SJSA1 (cell line): Measurements from ENCODE around the gene HCFC2. TPM values are rescaled to one million over a fixed set of nuclear protein-coding genes. Genes with fewer than 3 reads are reported as not detected.

Experiments
- DNase-seq, 2 experiments: peaks; one replicate each; pipeline ENCODE4 v3.0.0-alpha.2; 2015 to 2020; ENCODE audit warnings: low spot score in 2 of 2, low read depth in 1 of 2
- H3K27ac ChIP-seq: fragments of 250-450 bp; sonication (Bioruptor Pico); 2 replicates; pipeline ENCODE4 v1.5.1; 2020; ENCODE audit warnings: mild to moderate bottlenecking, moderate library complexity
- H3K27me3 ChIP-seq: fragments of 250-450 bp; sonication (Bioruptor Pico); replicated peaks from 2 replicates; pipeline ENCODE4 v1.5.1; 2020; ENCODE audit warnings: mild to moderate bottlenecking, moderate library complexity
- H3K36me3 ChIP-seq: fragments of 250-450 bp; sonication (Bioruptor Pico); 2 replicates; pipeline ENCODE4 v1.5.1; 2020; ENCODE audit warnings: mild to moderate bottlenecking
- H3K4me1 ChIP-seq: fragments of 250-450 bp; sonication (Bioruptor Pico); replicated peaks from 2 replicates; pipeline ENCODE4 v1.6.1; 2021; ENCODE audit warnings: mild to moderate bottlenecking
- H3K4me3 ChIP-seq: fragments of 250-450 bp; sonication (Bioruptor Pico); 2 replicates; pipeline ENCODE4 v1.5.1; 2020; ENCODE audit warnings: mild to moderate bottlenecking
- H3K9me3 ChIP-seq: fragments of 250-450 bp; sonication (Bioruptor Pico); replicated peaks from 2 replicates; pipeline ENCODE4 v1.5.1; 2020; ENCODE audit warnings: mild to moderate bottlenecking
- total RNA-seq: library from RNA; depleted of rRNA; stranded (reverse); fragments of >200 nt; shearing (Covaris generic); gene quantifications from 2 replicates; pipeline ENCODE4 v1.2.3, GENCODE V29; 2014

The HCFC2 gene
- total RNA-seq, 1 experiment from 2014 or later: 27.0 TPM

DNA sequence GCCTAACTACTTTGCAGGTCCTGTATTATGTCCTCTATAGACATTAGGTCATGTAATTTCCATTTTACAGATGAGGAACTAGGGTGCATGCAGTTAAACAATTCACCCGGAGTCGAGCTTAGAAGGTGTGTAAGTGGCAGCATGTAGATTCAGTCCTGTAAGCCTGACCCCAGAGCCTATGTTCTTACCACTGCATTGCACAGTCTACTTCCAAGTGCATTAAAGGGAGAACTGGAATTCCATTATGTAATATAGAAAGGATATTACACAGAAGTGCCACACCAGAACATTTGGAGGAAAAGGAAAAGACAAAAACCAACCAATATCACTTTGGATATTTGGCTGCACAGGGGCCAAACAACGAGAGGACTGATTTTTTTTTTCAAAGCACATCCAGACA, 15.5 kb upstream of the HCFC2 start:
- Histone ChIP-seq H3K9me3 (no peaks in the 10 kb centered on the region), H3K4me3 (peak overlapping the region; percentile 50), H3K4me1 (peaks cover 26% of the 10 kb centered on the region), H3K27me3 (no peaks in the 10 kb centered on the region), H3K27ac (peak overlapping the region; percentile 50), H3K36me3 (no peaks in the 10 kb centered on the region)
- peak in 1 of 2 experiments; percentile 17 for DNase-seq

- peak overlapping the region; percentile 50 for H3K27ac ChIP-seq
- no peaks in the 10 kb centered on the region for H3K9me3 ChIP-seq
- peaks cover 26% of the 10 kb centered on the region for H3K4me1 ChIP-seq
- no peaks in the 10 kb centered on the region for H3K36me3 ChIP-seq
- H3K27me3 ChIP-seq: no peaks in the 10 kb centered on the region
- peak in 1 of 2 experiments; percentile 70 for DNase-seq
- peak overlapping the region; percentile 50 for H3K4me3 ChIP-seq
These were observed 14.9 kb upstream of the HCFC2 start for GRCh38 chr12:104049278-104049902.

DNA sequence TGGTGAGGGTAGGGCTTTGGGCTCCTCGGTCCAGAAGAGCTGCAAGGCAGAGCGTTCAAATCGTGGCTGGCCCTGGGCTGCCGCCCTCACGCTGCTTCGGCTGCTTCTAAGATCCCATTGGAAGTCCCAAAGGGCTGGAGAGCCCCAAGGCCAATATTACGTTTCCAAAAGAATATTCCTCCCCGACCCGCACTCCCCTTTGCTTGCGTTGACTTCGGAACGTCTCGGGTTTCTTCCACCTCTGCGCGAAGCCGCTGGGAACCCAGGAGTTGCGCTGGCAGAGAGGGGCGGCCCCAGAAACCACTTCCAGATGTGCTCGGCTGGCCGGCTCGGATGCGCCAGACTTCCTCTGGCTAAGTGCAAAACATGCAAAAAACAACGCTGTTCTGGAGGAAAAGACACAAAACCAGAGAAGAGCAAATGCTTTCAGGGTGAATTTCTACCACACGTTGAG, 14.4 kb upstream of the HCFC2 start, which contains the start of gene GLT8D2:
GLT8D2 (minus strand) TSS at position 285 of the 454 bp plus-strand sequence. CDS start 30,539 bp downstream, outside the sequence.
- Histone ChIP-seq H3K27ac (peak within 1 kb of the TSS; percentile 50), H3K4me1 (peaks cover 26% of the 10 kb centered on the region), H3K4me3 (peak within 1 kb of the TSS; percentile 50), H3K36me3 (no peaks in the 10 kb centered on the region), H3K27me3 (no peaks in the 10 kb centered on the region), H3K9me3 (no peaks in the 10 kb centered on the region)
- DNase-seq: peak; percentile 70 to 72

DNA sequence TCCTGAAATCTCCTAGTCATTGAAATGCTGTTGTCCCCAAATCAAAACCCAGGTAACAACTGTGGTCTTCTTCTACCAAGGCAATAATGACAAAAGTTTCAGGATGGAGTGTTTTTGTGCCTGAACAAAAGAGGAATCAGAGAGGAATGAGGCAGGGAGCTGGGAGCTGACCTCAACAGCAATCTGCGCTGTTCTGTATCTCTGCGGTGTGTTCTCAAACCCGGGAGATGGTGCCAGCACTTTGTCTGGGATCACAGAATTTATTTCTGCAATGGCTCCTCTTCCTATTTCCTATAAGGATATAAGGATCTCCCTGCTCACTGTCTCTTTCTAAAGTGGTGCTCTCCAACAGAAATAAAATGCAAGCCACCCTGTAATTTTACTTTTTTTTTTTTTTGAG, 13.9 kb upstream of the HCFC2 start:
- no peaks in the 10 kb centered on the region for H3K36me3 ChIP-seq
- peak overlapping the region; percentile 50 for H3K27ac ChIP-seq
- H3K4me3 ChIP-seq: peak overlapping the region; percentile 50
- no peaks in the 10 kb centered on the region for H3K27me3 ChIP-seq
- peaks cover 21% of the 10 kb centered on the region for H3K4me1 ChIP-seq
- peak in 1 of 2 experiments; percentile 25 for DNase-seq
- no peaks in the 10 kb centered on the region for H3K9me3 ChIP-seq

DNA sequence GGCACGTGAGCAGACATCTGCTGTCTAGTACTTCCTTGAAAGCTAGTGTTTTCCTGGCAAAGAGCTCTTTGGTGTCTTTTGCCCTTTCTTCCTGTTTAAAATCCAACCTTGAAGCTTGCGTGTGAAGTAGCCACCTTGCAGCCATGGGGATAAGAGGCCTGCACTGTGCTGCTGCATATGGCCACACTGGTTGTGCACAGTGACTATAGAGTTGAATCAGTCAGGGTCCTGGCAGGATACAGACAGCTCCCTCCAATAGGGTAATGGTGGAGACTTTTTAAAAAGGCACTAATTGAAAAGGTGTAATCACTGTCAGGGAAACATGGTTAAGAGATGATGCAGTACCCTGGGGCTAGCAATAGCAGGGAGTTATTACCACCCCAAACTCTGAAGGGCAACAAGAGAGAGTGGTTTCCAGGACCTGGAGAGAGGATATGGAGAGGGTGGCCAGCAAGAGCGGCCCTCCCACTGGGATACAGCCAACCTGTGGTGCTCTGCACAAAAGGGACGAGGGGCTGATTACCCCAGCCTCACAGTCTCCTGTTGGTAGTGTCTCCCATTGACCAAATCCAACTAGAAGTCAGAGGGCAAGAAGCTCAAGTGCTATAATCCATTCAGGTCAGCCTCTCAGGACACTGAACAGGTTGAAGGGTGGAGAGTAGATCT, 9.5 kb upstream of the HCFC2 start:
- Histone ChIP-seq H3K36me3 (no peaks in the 10 kb centered on the region; the same call in 1 of the 2 replicates), H3K4me3 (no peak overlapping the region), H3K9me3 (no peaks in the 10 kb centered on the region), H3K27me3 (no peaks in the 10 kb centered on the region), H3K27ac (no peak overlapping the region), H3K4me1 (peaks cover 7% of the 10 kb centered on the region)
- no peak for DNase-seq

DNA sequence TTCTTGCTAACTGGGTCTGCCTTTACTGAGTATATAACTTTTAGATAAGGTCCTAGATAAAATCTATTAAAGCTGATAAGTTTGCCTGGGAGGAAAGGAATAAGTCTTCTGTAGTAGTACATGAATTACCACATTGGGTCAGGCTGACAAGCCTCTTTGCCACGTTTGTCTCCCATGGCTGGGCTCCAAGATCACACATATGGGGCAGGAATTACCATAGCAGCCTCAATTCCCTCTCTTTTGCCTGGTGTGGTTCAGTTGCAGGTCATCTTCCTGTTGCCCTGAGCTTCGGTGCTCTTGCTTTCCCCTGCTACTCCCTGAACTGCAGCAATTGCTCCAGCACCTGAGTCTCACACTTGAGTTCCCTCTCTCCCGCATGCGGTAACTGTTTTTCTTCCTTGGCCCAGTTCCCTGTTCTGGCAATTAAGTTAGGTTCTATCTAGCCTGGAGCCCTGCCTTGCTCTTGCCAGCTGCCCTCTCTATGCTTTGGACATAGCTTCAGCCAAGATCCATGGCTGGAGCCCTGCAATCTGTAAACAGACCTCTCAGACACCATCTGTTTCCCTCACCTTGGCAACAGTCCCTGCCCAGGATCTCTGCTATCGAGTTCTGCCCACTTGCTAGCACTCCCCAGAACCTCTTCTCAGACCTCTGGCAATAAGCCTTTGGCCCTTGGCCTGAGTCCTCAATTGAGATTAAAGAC, 8.5 kb upstream of the HCFC2 start:
- H3K27me3 ChIP-seq: no peaks in the 10 kb centered on the region
- no peaks in the 10 kb centered on the region; the same call in 1 of the 2 replicates for H3K36me3 ChIP-seq
- H3K4me3 ChIP-seq: no peak overlapping the region
- no peak for DNase-seq
- no peak overlapping the region for H3K27ac ChIP-seq
- peaks cover 7% of the 10 kb centered on the region for H3K4me1 ChIP-seq
- H3K9me3 ChIP-seq: no peaks in the 10 kb centered on the region

GRCh38 chr12:104056419-104056972, 7.8 kb upstream of the HCFC2 start:
- no peak for DNase-seq
- Histone ChIP-seq H3K27me3 (no peaks in the 10 kb centered on the region), H3K36me3 (no peaks in the 10 kb centered on the region; the same call in 1 of the 2 replicates), H3K9me3 (no peaks in the 10 kb centered on the region), H3K27ac (no peak overlapping the region), H3K4me3 (no peak overlapping the region), H3K4me1 (peaks cover 7% of the 10 kb centered on the region)

GRCh38 chr12:104057771-104058197, 6.5 kb upstream of the HCFC2 start:
- Histone ChIP-seq H3K4me1 (peaks cover 7% of the 10 kb centered on the region), H3K36me3 (no peaks in the 10 kb centered on the region; the same call in 1 of the 2 replicates), H3K9me3 (no peaks in the 10 kb centered on the region), H3K27me3 (no peaks in the 10 kb centered on the region), H3K4me3 (no peak overlapping the region), H3K27ac (no peak overlapping the region)
- DNase-seq: peak in 1 of 2 experiments; percentile 30

- Histone ChIP-seq H3K4me1 (peaks cover 14% of the 10 kb centered on the region), H3K9me3 (no peaks in the 10 kb centered on the region), H3K4me3 (no peak overlapping the region), H3K36me3 (no peaks in the 10 kb centered on the region; the same call in 1 of the 2 replicates), H3K27me3 (no peaks in the 10 kb centered on the region), H3K27ac (no peak overlapping the region)
- no peak for DNase-seq
These were observed 5.5 kb upstream of the HCFC2 start for GRCh38 chr12:104058802-104059201.

GRCh38 chr12:104059963-104060362, 4.4 kb upstream of the HCFC2 start:
- no peak overlapping the region for H3K4me3 ChIP-seq
- H3K36me3 ChIP-seq: no peaks in the 10 kb centered on the region; the same call in none of the 2 replicates
- peaks cover 14% of the 10 kb centered on the region for H3K4me1 ChIP-seq
- no peaks in the 10 kb centered on the region for H3K27me3 ChIP-seq
- no peak overlapping the region for H3K27ac ChIP-seq
- no peak for DNase-seq
- no peaks in the 10 kb centered on the region for H3K9me3 ChIP-seq

GRCh38 chr12:104060791-104061190, 3.5 kb upstream of the HCFC2 start:
- Histone ChIP-seq H3K36me3 (no peaks in the 10 kb centered on the region; the same call in none of the 2 replicates), H3K4me3 (no peak overlapping the region), H3K9me3 (no peaks in the 10 kb centered on the region), H3K4me1 (peaks cover 14% of the 10 kb centered on the region), H3K27me3 (no peaks in the 10 kb centered on the region), H3K27ac (no peak overlapping the region)
- no peak for DNase-seq

GRCh38 chr12:104063712-104064030, 660 bp upstream of the HCFC2 start:
- H3K4me1 ChIP-seq: peaks cover 16% of the 10 kb centered on the region
- H3K4me3 ChIP-seq: peak overlapping the region; percentile 79
- H3K9me3 ChIP-seq: no peaks in the 10 kb centered on the region
- H3K27me3 ChIP-seq: no peaks in the 10 kb centered on the region
- peak overlapping the region; percentile 42 for H3K27ac ChIP-seq
- DNase-seq: no peak
- H3K36me3 ChIP-seq: peaks cover 24% of the 10 kb centered on the region

DNA sequence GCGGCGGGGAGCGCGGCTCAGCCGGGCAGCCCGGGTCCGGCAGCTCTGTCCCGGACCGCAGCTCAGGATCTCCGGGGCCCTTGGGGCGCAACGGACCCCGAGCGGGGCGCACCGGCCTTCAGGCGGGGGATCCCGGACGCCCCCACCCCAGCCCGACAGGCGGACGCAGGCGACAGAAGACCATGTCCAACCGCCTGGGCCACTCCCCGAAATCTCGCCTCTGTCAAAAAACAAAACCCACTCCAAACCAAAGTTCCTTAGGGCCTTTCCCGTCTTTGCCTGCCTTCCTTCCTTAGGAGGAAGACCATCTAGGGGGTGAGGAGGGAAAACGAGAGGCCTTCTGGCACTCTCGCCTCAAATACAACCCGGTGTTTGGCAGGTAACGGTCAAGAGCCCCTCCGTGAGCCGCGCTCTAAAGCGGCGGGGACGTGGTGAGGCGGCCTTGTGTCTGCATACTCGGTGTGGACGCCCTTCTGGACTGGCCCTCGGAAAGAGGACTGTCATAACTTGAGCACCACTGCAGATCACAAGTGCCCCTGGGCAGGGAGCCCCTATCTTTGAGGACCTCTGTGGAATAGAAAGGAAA, 604 bp downstream of the HCFC2 start:
- H3K4me1 ChIP-seq: peaks cover 14% of the 10 kb centered on the region
- H3K27ac ChIP-seq: peak overlapping the region; percentile 2
- H3K4me3 ChIP-seq: peak overlapping the region; percentile 79
- peaks cover 33% of the 10 kb centered on the region for H3K36me3 ChIP-seq
- no peaks in the 10 kb centered on the region for H3K9me3 ChIP-seq
- peak in 1 of 2 experiments; percentile 36 for DNase-seq
- H3K27me3 ChIP-seq: no peaks in the 10 kb centered on the region
